BE2C (cell line): ENCODE results near the gene SYNGR3.
A peak's percentile ranks its signal among the peaks of the same experiment; 100 is the strongest.

Experiments
- DNase-seq: peaks from one replicate; pipeline ENCODE4 v3.0.0-alpha.2; 2020
- H3K27me3 ChIP-seq: fragments of 250-450 bp; sonication (Bioruptor Pico); 2 replicates; pipeline ENCODE4 v1.5.1; 2020; ENCODE audit warnings: mild to moderate bottlenecking
- H3K36me3 ChIP-seq: fragments of 250-450 bp; sonication (Bioruptor Pico); 2 replicates; pipeline ENCODE4 v1.5.1; 2020; ENCODE audit warnings: mild to moderate bottlenecking
- H3K4me1 ChIP-seq: fragments of 250-450 bp; sonication (Bioruptor Pico); 2 replicates; pipeline ENCODE4 v1.5.1; 2020
- H3K4me3 ChIP-seq: 2 replicates; pipeline ENCODE4 v1.5.1; 2011; ENCODE audit warnings: low read depth, low read length
- H3K9me3 ChIP-seq: fragments of 250-450 bp; sonication (Bioruptor Pico); 2 replicates; pipeline ENCODE4 v1.5.1; 2020
- CTCF ChIP-seq: IDR thresholded peaks from 2 replicates; pipeline ENCODE4 v1.5.1; 2012; ENCODE audit warnings: mild to moderate bottlenecking, low read depth, low read length

The SYNGR3 gene

GRCh38 chr16:2037115-2037514 is 47.3 kb downstream of the SYNGR3 start:
- no peaks in the 10 kb centered on the region for H3K36me3 ChIP-seq
- no peaks in the 10 kb centered on the region for H3K9me3 ChIP-seq
- H3K27me3 ChIP-seq: no peaks in the 10 kb centered on the region
- no peak overlapping the region for H3K4me3 ChIP-seq
- peaks cover 45% of the 10 kb centered on the region for H3K4me1 ChIP-seq
- DNase-seq: no peak
- TF ChIP-seq CTCF: no peak

GRCh38 chr16:2037647-2038381 is 48.0 kb downstream of the SYNGR3 start:
- no peaks in the 10 kb centered on the region for H3K27me3 ChIP-seq
- H3K4me1 ChIP-seq: peaks cover 45% of the 10 kb centered on the region
- no peak overlapping the region for H3K4me3 ChIP-seq
- H3K36me3 ChIP-seq: no peaks in the 10 kb centered on the region
- peak; percentile 16 for DNase-seq
- H3K9me3 ChIP-seq: no peaks in the 10 kb centered on the region
- no peak for TF ChIP-seq CTCF

- DNase-seq: peak; percentile 19
- Histone ChIP-seq H3K36me3 (peaks cover 5% of the 10 kb centered on the region; the same call in 1 of the 2 replicates), H3K9me3 (no peaks in the 10 kb centered on the region), H3K27me3 (no peaks in the 10 kb centered on the region), H3K4me3 (no peak overlapping the region), H3K4me1 (peaks cover 41% of the 10 kb centered on the region)
- no peak for TF ChIP-seq CTCF
These were observed 48.8 kb downstream of the SYNGR3 start for GRCh38 chr16:2038382-2039231.

GRCh38 chr16:2039274-2040031 is 49.7 kb downstream of the SYNGR3 start:
- Histone ChIP-seq H3K9me3 (no peaks in the 10 kb centered on the region), H3K4me3 (no peak overlapping the region), H3K36me3 (peaks cover 11% of the 10 kb centered on the region), H3K4me1 (peaks cover 37% of the 10 kb centered on the region), H3K27me3 (no peaks in the 10 kb centered on the region)
- peak; percentile 68 for DNase-seq
- TF ChIP-seq CTCF: no peak

- H3K36me3 ChIP-seq: peaks cover 14% of the 10 kb centered on the region
- no peak for DNase-seq
- H3K4me3 ChIP-seq: no peak overlapping the region
- no peaks in the 10 kb centered on the region for H3K27me3 ChIP-seq
- no peaks in the 10 kb centered on the region for H3K9me3 ChIP-seq
- TF ChIP-seq CTCF: no peak
- H3K4me1 ChIP-seq: peaks cover 37% of the 10 kb centered on the region
These were observed 50.4 kb downstream of the SYNGR3 start for GRCh38 chr16:2040041-2040786.
